ENCODE measurements around the gene MAPK9.

The MAPK9 gene

GRCh38 chr5:180291234-180291940 lies 496 bp downstream of the MAPK9 start:
- no peak for DNase-seq

- DNase-seq = no peak
Observed at GRCh38 chr5:180290568-180291233, 1.2 kb downstream of the MAPK9 start.

- DNase-seq = no peak
Observed at GRCh38 chr5:180289966-180290365, 1.9 kb downstream of the MAPK9 start.

GRCh38 chr5:180289433-180289832 lies 2.5 kb downstream of the MAPK9 start:
- DNase-seq = no peak

GRCh38 chr5:180287868-180288267 lies 4.0 kb downstream of the MAPK9 start:
- no peak for DNase-seq

GRCh38 chr5:180287404-180287803 lies 4.5 kb downstream of the MAPK9 start:
- no peak for DNase-seq

- DNase-seq = no peak
Observed at GRCh38 chr5:180284149-180284548, 7.7 kb downstream of the MAPK9 start.

GRCh38 chr5:180283026-180283615 lies 8.8 kb downstream of the MAPK9 start:
- no peak for DNase-seq

GRCh38 chr5:180282281-180282680 lies 9.6 kb downstream of the MAPK9 start:
- no peak for DNase-seq

- DNase-seq = no peak
Observed at GRCh38 chr5:180281706-180282105, 10.2 kb downstream of the MAPK9 start.

- no peak for DNase-seq
Observed at GRCh38 chr5:180274695-180275094, 17.2 kb downstream of the MAPK9 start.

- no peak for DNase-seq
Observed at GRCh38 chr5:180271221-180271620, 20.7 kb downstream of the MAPK9 start.

GRCh38 chr5:180259260-180259611 lies 32.6 kb downstream of the MAPK9 start:
- no peak for DNase-seq

GRCh38 chr5:180253036-180253824 lies 38.7 kb downstream of the MAPK9 start:
- DNase-seq = no peak

GRCh38 chr5:180251887-180252286 lies 40.0 kb downstream of the MAPK9 start:
- DNase-seq = no peak

- no peak for DNase-seq
Observed at GRCh38 chr5:180251141-180251540, 40.7 kb downstream of the MAPK9 start.

GRCh38 chr5:180250329-180250728 lies 41.6 kb downstream of the MAPK9 start:
- DNase-seq = no peak

- DNase-seq = no peak
Observed at GRCh38 chr5:180241600-180241999, 50.3 kb downstream of the MAPK9 start.

- no peak for DNase-seq
Observed at GRCh38 chr5:180238631-180239030, 53.3 kb downstream of the MAPK9 start.

- no peak for DNase-seq
Observed at GRCh38 chr5:180235846-180236245, 56.0 kb downstream of the MAPK9 start.

GRCh38 chr5:180235077-180235476 lies 56.8 kb downstream of the MAPK9 start:
- no peak for DNase-seq

GRCh38 chr5:180234271-180234670 lies 57.6 kb downstream of the MAPK9 start:
- DNase-seq = no peak

- no peak for DNase-seq
Observed at GRCh38 chr5:180233729-180234128, 58.2 kb downstream of the MAPK9 start.

- no peak for DNase-seq
Observed at GRCh38 chr5:180230017-180230416, 61.9 kb downstream of the MAPK9 start.

Data from DMS79 (cell line).